GM21737 (cell line): Measurements from ENCODE around the gene TGOLN2.

Experiments
- ATAC-seq: cut with Tn5 transposase; IDR thresholded peaks from one replicate; pipeline ENCODE4 v1.9.1; 2021; ENCODE audit warnings: mild to moderate bottlenecking, moderate library complexity; ENCODE audit not compliant: unreplicated experiment

Gene TGOLN2

GRCh38 chr2:85309699-85310321 lies 18.0 kb downstream of the TGOLN2 start:
- ATAC-seq = no peak

- no peak for ATAC-seq
These were observed 18.8 kb downstream of the TGOLN2 start for GRCh38 chr2:85308896-85309555.

DNA sequence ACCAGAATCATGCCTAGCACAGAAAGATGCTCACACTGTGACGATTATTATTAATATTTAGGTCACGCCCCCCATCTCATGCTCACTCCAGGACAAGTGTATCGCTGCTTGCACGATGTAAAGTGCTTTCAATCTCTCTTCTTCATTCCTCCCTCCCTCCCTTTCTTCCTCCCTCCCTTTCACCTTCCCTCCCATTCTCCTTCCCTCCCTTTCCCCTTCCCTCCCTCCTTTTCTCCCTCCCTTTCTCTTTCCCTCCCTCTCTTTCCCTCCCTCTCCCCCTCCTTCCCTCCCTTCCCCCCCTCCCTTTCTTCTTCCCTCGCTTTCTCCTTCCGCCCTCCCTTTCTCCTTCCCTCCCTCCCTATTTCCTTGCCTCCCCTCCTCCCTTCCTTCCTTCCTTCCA lies 19.6 kb downstream of the TGOLN2 start:
- no peak for ATAC-seq

DNA sequence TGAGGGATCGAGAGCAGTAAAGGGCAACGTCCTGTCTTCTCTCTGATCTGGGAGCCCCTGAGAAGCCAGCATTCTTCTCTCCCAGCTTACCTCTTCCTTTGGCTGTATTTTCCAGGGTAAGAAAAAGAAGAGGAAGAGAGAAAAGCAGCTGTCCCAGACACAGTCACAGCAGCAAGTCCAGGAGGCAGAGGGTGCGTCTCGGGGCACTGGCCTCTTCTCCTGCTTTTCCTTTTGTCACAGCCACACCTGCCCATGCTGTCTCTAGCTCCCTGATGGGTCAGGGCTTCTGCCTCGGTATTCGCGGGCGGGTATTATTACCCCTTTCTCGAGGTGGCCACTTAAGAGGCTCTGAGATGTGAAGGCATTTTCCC lies 20.3 kb downstream of the TGOLN2 start:
- no peak for ATAC-seq

DNA sequence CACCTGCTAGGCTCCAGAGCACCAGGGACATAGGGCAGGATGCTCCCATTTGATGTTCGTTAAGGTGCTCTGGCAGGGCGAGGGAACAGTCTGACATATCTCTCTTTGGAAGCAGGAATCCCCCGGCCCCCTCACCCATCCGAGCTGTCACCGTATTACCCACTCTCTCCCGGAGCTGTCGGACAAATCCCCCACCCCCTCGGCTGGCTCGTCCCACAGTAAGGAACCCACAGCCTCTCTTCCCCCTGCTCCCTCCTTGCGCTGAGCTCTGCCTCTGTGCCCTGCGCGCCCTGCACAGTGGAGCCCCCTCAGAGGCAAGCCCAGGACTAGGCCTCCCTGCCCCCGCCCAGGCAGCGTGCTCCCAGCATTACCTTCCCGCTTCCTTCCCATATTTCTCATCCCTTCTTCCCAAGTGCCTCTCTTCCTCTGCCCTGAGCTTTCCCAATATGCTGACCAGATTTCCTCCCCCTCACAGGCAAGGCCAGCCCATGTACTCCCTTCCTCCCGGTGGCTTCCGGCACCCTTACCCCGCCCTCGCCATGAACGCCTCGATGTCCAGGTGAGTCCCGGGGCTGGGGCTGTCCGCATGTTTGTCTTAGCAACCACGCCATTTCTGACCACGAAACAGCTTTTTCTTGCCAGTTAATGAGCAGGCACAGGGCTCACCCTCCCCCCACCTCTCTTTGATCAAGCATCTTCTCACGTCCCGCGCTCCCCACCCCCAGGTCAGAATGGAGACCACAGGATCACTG lies 23.8 kb downstream of the TGOLN2 start:
- ATAC-seq = no peak

GRCh38 chr2:85302121-85302520 lies 25.7 kb downstream of the TGOLN2 start:
- ATAC-seq = no peak

- ATAC-seq = no peak
These were observed 36.3 kb downstream of the TGOLN2 start for GRCh38 chr2:85291425-85292023.

- no peak for ATAC-seq
These were observed 39.5 kb downstream of the TGOLN2 start for GRCh38 chr2:85288244-85288725.

GRCh38 chr2:85287721-85288120 lies 40.1 kb downstream of the TGOLN2 start:
- ATAC-seq = no peak

- no peak for ATAC-seq
These were observed 40.9 kb downstream of the TGOLN2 start for GRCh38 chr2:85286918-85287317.

DNA sequence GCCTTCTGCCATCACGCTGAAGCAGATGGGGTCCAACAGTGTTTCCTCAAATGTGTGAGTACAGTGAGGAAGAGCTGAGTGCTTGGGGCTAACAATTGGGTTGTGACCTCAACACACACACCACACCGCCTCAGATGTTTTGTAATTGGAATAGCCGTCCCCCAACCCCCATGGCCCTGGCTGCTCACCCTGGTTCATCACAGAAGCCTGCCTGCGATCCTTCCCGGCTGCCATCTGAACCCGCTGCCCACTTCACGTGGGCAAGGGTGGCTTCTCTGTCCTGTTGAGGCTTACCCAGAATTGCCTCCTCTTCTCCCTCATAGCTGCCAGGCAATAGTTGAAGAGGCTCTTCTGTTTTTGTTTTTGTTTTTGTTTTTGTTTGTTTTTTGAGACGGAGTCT lies 44.1 kb downstream of the TGOLN2 start:
- no peak for ATAC-seq

DNA sequence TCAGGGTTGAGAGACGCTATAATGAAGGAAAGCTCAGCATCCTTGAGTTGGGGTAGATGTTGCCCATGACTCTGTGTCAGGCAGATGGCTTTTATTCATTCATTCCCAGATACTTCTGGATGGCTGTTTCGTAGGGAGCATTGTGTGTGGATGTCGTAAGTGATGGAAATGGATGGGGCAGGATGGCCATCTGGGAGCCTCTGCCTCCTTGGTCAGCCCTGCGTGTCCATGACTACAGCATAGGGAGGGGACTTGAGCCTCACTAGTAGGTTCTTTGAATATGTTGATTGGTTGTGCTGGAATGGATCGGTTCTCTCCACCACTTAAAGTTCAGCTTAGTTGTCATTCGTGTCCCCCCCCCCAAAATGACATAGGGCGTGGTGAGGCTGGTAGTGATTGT lies 44.9 kb downstream of the TGOLN2 start:
- no peak for ATAC-seq

DNA sequence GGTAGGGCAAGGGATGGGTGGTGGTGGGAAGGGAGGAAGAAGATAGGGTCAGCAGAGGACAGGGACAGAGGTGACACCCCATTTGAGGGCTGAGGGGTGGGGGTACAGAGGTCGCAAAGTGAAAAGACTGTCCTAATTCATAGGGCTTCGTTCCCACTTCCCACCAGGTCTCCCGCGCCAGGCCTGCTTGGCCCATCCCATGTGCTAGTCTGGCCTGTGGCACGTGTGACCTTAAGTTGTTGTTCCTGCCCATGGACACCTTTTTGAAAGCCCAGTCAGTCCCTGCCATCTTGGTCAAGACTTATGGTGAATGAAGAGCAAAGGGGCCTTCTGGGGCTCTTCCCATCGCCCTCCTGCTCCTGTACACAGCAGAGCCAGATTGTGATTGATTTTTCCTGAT lies 46.2 kb downstream of the TGOLN2 start:
- ATAC-seq = no peak

DNA sequence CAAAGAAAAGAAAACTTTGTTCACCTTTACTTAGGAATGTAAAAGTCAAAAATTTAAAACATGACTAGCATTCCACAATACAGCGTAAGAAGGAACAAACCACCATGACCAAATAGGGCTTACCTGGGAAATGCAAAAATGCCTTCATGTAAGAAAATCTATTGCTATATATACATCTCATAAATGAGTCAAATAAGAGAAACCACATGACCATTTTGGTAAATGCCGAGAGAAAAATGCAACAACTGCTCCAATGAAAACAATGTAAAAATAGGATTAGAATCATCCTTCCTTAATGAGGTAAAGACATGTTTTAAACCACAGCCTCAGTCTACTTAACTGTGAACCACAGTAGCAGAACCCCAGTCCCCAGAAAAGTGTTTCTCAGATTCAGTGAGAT lies 49.4 kb downstream of the TGOLN2 start:
- no peak for ATAC-seq

GRCh38 chr2:85277416-85278158 lies 50.2 kb downstream of the TGOLN2 start:
- no peak for ATAC-seq

DNA sequence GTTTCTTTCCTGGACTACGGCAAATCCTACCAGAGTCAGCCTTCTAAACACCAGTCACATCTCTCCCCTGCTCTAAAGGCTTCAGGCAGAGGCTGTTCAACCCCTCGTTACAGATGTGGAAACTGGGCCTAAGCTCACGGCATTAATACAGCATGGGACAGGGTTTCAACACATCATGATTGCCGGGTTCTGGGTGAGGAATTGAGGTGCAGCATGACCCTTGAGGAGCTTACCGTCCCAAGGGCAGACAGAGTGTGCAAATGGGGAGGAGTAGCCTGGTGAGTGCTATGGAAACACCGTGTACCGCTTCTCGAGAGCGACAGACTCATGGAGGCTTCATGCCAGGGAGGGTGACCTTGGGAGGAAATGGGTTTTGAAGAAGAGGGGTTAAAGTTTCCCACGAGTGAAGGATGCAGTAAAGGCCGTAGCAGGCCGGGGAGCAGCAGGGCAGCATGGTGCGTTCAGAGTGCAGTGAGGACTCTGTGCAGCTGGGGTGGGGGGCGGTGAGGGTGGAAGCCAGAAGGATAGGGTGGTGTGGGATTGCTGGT lies 51.1 kb downstream of the TGOLN2 start:
- no peak for ATAC-seq

GRCh38 chr2:85275984-85276540 lies 51.7 kb downstream of the TGOLN2 start:
- ATAC-seq = no peak

- no peak for ATAC-seq
These were observed 53.8 kb downstream of the TGOLN2 start for GRCh38 chr2:85273738-85274731.

- ATAC-seq = no peak
These were observed 55.4 kb downstream of the TGOLN2 start for GRCh38 chr2:85272357-85272756.
